T-helper 2 cell (primary cell): ENCODE measurements around the gene RNF41.

Experiments
- DNase-seq, 5 experiments: peaks; one replicate each; pipeline versions ENCODE4 v3.0.0 to v3.0.0-alpha.2; 2012 to 2022

RNF41 gene

GRCh38 chr12:56243731-56244181 is 22.0 kb upstream of the RNF41 start:
- DNase-seq = no peak

- DNase-seq = no peak
Measured at GRCh38 chr12:56242986-56243385, 21.3 kb upstream of the RNF41 start.

- no peak for DNase-seq
Measured at GRCh38 chr12:56241424-56242303, 19.9 kb upstream of the RNF41 start.

GRCh38 chr12:56237552-56237951 is 15.8 kb upstream of the RNF41 start:
- no peak for DNase-seq

- DNase-seq = no peak
Measured at GRCh38 chr12:56236985-56237384, 15.3 kb upstream of the RNF41 start.

GRCh38 chr12:56236091-56236490 is 14.4 kb upstream of the RNF41 start:
- no peak for DNase-seq

GRCh38 chr12:56234746-56235436 is 13.2 kb upstream of the RNF41 start:
- DNase-seq = no peak

- DNase-seq = no peak
Measured at GRCh38 chr12:56231184-56231582, 9.5 kb upstream of the RNF41 start.

- no peak for DNase-seq
Measured at GRCh38 chr12:56230432-56231183, 8.9 kb upstream of the RNF41 start.

GRCh38 chr12:56229916-56230431 is 8.3 kb upstream of the RNF41 start, which contains the start of gene SLC39A5:
Gene SLC39A5, plus strand, starts transcription at chr12:56230051. Its CDS starts 1,224 bp downstream, at chr12:56231275.
- DNase-seq = no peak

- no peak for DNase-seq
Measured at GRCh38 chr12:56229082-56229481, 7.4 kb upstream of the RNF41 start.

GRCh38 chr12:56224954-56225353 is 3.2 kb upstream of the RNF41 start:
- DNase-seq = no peak

- DNase-seq = peak; percentile 86 to 96 (median 93)
Measured at GRCh38 chr12:56224102-56224701, 2.5 kb upstream of the RNF41 start, which contains the start of gene NABP2. Gene NABP2, plus strand, starts transcription at chr12:56224342. Its CDS starts 515 bp downstream, at chr12:56224857.

- DNase-seq = no peak
Measured at GRCh38 chr12:56223571-56224101, 1.9 kb upstream of the RNF41 start.

GRCh38 chr12:56222531-56222895 is 791 bp upstream of the RNF41 start:
- no peak for DNase-seq

GRCh38 chr12:56221232-56221756 is 428 bp downstream of the RNF41 start:
- DNase-seq = no peak

- no peak for DNase-seq
Measured at GRCh38 chr12:56220611-56221231, 1.0 kb downstream of the RNF41 start.

- DNase-seq = no peak
Measured at GRCh38 chr12:56219840-56220239, 1.9 kb downstream of the RNF41 start.

- DNase-seq = no peak
Measured at GRCh38 chr12:56216461-56216860, 5.3 kb downstream of the RNF41 start.

- DNase-seq = no peak
Measured at GRCh38 chr12:56213878-56214277, 7.8 kb downstream of the RNF41 start.

- no peak for DNase-seq
Measured at GRCh38 chr12:56212361-56212760, 9.4 kb downstream of the RNF41 start.
